Naive thymus-derived CD8-positive, alpha-beta T cell (primary cell): Measurements from ENCODE around the gene RPL37A. TPM values are rescaled to one million over a fixed set of nuclear protein-coding genes. Genes with fewer than 3 reads are reported as not detected.
A peak's percentile ranks its signal among the peaks of the same experiment; 100 is the strongest.

ENCODE experiments used
- ATAC-seq, 2 donors: fragments of 150-1000 bp; cut with Tn5 transposase in 1 of 2; sonication (Bioruptor Pico), chemical (Tn5 transposase) in 1 of 2; 1 replicate in 1 of 2; 2 replicates in 1 of 2; pipeline ENCODE4 v1.10.0; 2021; ENCODE audit warnings: mild to moderate bottlenecking in 2 of 2, moderate library complexity in 2 of 2
- POLR2A ChIA-PET: fragments of 350-600 bp; sonication (Branson Sonifier 250); formaldehyde crosslinking; loops from one replicate; lab custom pipeline; 2021; ENCODE audit warnings: antibody characterized with exemption; lab: Charles Lee
- DNase-seq, 10 donors: peaks; one replicate each; pipeline versions ENCODE4 v3.0.0 to v3.0.0-alpha.2; 2020 to 2022
- H3K27ac Mint-ChIP-seq, 10 donors: one replicate each; pipeline ENCODE4 v1.8.0; 2020 to 2022; ENCODE audit warnings: mild to moderate bottlenecking in 10 of 10, mixed read lengths in 10 of 10, moderate library complexity in 4 of 10, inconsistent platforms in 1 of 10
- H3K27me3 Mint-ChIP-seq, 5 donors: one replicate each; pipeline ENCODE4 v1.8.0; 2021 to 2022; ENCODE audit warnings: mixed read lengths in 5 of 5
- H3K36me3 Mint-ChIP-seq, 3 donors: one replicate each; pipeline ENCODE4 v1.8.0; 2020 to 2022; ENCODE audit warnings: mixed read lengths in 3 of 3, mild to moderate bottlenecking in 2 of 3, inconsistent platforms in 1 of 3
- H3K4me1 Mint-ChIP-seq, 4 donors: one replicate each; pipeline ENCODE4 v1.8.0; 2021 to 2022; ENCODE audit warnings: mixed read lengths in 4 of 4
- H3K4me3 Mint-ChIP-seq, 10 donors: one replicate each; pipeline ENCODE4 v1.8.0; 2020 to 2022; ENCODE audit warnings: mild to moderate bottlenecking in 10 of 10, mixed read lengths in 10 of 10, moderate library complexity in 6 of 10, inconsistent platforms in 1 of 10
- H3K9me3 Mint-ChIP-seq, 9 donors: one replicate each; pipeline ENCODE4 v1.8.0; 2020 to 2022; ENCODE audit warnings: mixed read lengths in 9 of 9, mild to moderate bottlenecking in 3 of 9, inconsistent platforms in 1 of 9, moderate library complexity in 1 of 9
- polyA plus RNA-seq, 3 donors: library from polyadenylated mRNA; unstranded; fragments of 300-500 nt; fragmentation: Illumina TruSeq; gene quantifications; one replicate each; pipeline ENCODE4 v1.2.3, GENCODE V29; 2021
- total RNA-seq, 8 experiments: library from RNA in 2 of 8; stranded (reverse) in 2 of 8; gene quantifications; one replicate each; pipeline ENCODE4 v1.2.3 and lab custom pipeline; 2021 to 2026

The RPL37A gene
- total RNA-seq (1,000 to 10,000 TPM; 3,176 to 3,258 TPM), polyA plus RNA-seq (1,000 to 10,000 TPM; 4,502 to 5,032 (median 4,635) TPM), total RNA-seq (lab: John Stamatoyannopoulos, UW) (1,254 to 1,761 (median 1,449) reads per million in 6 experiments)

DNA sequence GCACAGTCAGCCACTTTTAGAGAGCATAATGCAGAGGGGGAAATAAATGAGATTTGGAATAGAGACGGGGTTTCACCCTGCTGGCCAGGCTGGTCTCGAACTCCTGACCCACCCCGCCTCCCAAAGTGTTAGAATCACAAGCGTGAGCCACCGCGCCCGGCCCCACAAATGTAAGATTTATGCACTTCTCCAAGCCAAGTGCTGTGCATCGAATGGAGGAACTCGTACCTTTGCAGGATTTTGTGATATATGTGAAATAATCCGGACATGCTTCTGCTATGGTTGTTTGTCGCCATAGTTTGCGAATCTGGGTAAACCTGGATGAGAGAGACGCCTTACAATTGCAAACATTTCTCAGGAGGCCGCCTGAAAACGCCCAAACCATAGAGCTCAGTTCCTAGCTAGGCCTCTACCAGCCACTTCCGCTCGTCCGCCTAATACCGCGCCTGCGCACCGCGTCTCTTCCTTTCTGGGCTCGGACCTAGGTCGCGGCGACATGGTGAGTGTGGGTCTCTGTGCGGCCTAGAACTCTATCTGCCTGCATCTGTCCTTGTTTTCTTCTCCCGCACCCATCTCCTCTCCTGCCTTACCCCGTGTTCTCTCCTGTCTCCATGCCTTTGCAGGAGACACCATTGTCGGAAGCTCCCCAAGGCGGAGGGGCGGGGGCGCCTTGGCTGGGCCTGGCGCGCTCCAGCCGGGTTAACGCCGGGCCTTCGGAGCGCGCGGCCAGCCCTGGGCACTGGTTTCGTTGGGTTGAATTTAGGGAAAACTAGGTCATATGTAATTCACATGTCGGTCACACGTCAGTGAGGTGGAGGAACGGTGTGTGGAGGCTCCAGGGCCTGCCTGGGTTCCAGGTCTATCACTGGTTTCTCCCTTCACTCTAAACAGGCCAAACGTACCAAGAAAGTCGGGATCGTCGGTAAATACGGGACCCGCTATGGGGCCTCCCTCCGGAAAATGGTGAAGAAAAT lies at the start of gene RPL37A:
TSS of gene RPL37A (plus strand) at position 466 of the 974 bp plus-strand sequence. CDS start at position 497, 31 bp downstream.
- Mint-ChIP-seq H3K36me3 (peaks cover 13 to 47% (median 16%) of the 10 kb centered on the region in 3 donors), H3K4me3 (peak within 1 kb of the TSS; percentile 96 to 100 (median 98)), H3K4me1 (peaks cover 17 to 63% (median 52%) of the 10 kb centered on the region in 4 donors), H3K27ac (peak within 1 kb of the TSS; percentile 91 to 98 (median 96)), H3K27me3 (no peaks in the 10 kb centered on the region), H3K9me3 (no peaks in the 10 kb centered on the region)
- DNase-seq = peak; percentile 80 to 94 (median 86)
- POLR2A ChIA-PET = interaction anchor here (1.0 to 1.6 kb wide), 8 partner anchors 10 to 1112 kb away, joined by 3 to 16 read pairs (median 4); partner anchors contain the start of genes SMARCAL1 and XRCC5
- ATAC-seq = peak; percentile 92 to 93

DNA sequence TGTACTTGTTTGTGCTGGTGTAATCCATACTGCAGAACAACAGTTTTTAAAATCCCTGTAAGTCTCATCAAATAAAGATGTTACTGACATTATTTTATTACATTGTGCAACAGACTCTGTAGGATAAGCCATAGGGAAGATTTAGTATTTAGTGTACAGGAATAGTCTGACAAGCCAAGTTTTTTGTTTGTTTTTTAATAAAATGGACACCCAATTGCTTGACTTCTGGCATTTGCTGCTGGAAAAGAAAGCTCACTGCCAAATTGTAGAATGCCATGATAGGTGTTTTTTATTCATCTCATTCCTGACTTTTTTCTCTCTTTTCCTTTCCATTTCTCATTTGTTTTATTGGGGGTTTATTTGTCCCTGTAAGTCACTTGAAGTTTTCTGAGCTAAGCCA lies 48.3 kb upstream of the RPL37A start:
- H3K4me1 Mint-ChIP-seq = no peaks in the 10 kb centered on the region
- H3K4me3 Mint-ChIP-seq = no peak overlapping the region
- H3K9me3 Mint-ChIP-seq = peaks cover 0 to 10% (median 7%) of the 10 kb centered on the region in 9 donors
- no peak for ATAC-seq
- POLR2A ChIA-PET = no interaction called here
- H3K36me3 Mint-ChIP-seq = peaks cover 22 to 96% (median 84%) of the 10 kb centered on the region in 3 donors
- peak overlapping the region in 1 of 10 donors; percentile 27 for H3K27ac Mint-ChIP-seq
- DNase-seq = no peak
- no peaks in the 10 kb centered on the region for H3K27me3 Mint-ChIP-seq

DNA sequence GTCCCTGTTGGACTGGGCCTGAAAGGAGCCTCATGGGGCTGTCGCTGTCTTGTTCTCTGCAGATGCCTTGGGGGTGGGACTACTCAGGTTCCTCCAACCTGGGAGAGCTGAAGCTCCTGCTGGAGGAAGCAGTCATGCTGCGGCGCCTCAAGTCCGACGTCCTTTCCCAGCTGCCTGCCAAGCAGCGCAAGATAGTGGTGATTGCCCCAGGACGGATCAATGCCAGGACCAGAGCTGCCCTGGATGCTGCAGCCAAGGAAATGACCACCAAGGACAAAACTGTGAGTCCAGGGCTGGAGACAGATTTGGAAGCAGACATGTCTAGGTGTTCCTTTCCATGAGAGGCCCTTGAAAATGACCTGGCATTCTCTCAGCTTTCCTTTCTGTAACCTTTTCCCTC lies 47.9 kb upstream of the RPL37A start:
- Mint-ChIP-seq H3K4me1 (no peaks in the 10 kb centered on the region), H3K36me3 (peaks cover 22 to 96% (median 81%) of the 10 kb centered on the region in 3 donors), H3K27me3 (no peaks in the 10 kb centered on the region), H3K4me3 (no peak overlapping the region), H3K9me3 (peaks cover 0 to 10% (median 7%) of the 10 kb centered on the region in 9 donors), H3K27ac (no peak overlapping the region)
- DNase-seq = no peak
- ATAC-seq = no peak
- POLR2A ChIA-PET = no interaction called here

DNA sequence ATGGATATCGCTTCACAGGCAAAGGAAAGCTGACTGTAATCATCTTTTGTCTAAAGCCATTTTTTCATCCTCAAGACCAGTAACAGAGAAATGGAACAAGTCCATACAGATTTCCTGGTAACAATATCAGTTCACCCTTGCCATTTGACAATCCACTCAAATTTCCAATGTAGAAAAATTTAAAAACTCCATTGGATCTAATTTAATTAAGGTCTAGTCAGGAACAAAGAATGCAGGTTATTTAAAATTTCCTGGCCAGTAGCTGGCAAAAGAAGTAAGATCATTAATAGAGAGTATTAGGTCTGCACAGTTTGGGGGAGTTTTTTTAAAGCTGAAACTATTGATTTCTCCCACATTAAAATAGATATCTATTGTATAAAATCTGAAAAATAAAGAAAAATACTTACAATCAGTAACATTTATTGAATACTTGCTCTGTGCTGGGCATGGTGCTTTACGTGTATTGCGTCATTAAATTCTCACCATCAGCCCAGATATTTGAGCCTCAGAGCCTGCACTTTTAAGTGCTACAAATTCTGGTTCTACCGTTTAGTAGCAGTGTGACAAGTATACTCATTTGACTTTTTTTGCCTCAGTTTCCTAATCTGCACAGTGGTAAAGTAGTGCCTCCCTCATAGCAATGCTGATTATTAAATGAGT lies 44.6 kb upstream of the RPL37A start:
- Mint-ChIP-seq H3K27me3 (no peaks in the 10 kb centered on the region), H3K27ac (no peak overlapping the region), H3K4me1 (peaks cover 0 to 2% (median 0%) of the 10 kb centered on the region in 4 donors), H3K9me3 (peaks cover 0 to 4% (median 0%) of the 10 kb centered on the region in 9 donors), H3K4me3 (no peak overlapping the region), H3K36me3 (peaks cover 6 to 65% (median 49%) of the 10 kb centered on the region in 3 donors)
- POLR2A ChIA-PET = no interaction called here
- ATAC-seq = no peak
- DNase-seq = no peak

DNA sequence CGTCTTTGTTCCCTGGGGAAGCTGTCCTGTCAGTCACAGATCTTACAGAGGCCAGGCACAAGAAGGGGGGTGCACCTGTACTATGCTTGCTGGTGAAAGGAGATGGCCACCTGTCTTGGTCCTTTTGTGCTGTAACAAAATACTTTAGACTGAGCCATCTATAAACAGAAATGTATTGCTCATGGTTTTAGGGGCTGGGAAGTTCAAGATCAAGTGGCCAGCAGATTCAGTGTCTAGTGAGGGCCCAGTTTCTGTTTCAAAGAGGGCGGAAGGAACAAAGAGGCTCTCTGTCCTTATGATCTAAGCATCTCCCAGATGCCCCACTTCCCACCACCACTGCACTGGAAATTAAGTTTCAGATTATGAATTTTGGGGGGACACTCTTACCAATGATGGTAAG lies 35.5 kb upstream of the RPL37A start:
- peak overlapping the region in 5 of 10 donors; percentile 18 to 73 (median 55) for H3K27ac Mint-ChIP-seq
- no peak for DNase-seq
- H3K4me3 Mint-ChIP-seq = no peak overlapping the region
- POLR2A ChIA-PET = no interaction called here
- H3K36me3 Mint-ChIP-seq = peaks cover 0 to 51% (median 7%) of the 10 kb centered on the region in 3 donors
- no peaks in the 10 kb centered on the region for H3K9me3 Mint-ChIP-seq
- ATAC-seq = no peak
- peaks cover 0 to 3% (median 0%) of the 10 kb centered on the region in 4 donors for H3K4me1 Mint-ChIP-seq
- H3K27me3 Mint-ChIP-seq = no peaks in the 10 kb centered on the region

DNA sequence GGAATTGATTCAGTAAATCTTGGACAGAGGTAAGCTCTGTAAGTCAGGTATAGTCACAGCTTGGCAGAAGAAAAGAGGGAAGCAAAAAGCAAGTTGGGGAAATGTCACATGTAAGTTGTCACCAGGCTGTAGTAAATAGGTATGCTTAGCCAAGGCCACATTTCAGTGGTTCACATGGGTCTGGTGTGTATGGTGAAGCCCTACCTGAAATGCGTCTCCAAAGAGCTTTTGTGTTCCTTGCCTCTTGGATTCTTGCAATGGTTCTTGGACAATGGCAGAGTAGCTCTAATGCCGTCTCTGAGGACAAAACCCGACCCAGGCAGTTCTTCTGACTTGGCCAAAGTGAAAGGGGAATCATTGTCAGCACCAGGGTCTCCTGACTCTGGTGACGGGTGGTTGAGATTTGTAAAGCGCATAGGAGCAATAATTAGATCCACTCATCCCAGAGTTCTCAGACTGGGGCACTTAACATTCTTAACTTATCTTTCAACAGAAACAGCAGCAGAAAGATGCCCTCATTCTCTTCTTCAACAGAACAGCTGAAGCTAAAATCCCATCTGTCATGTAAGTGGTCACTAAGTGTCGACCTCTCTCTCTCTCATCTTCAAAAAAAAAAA lies 34.4 kb upstream of the RPL37A start:
- DNase-seq = no peak
- Mint-ChIP-seq H3K36me3 (peaks cover 0 to 60% (median 7%) of the 10 kb centered on the region in 3 donors), H3K27ac (peak overlapping the region in 2 of 10 donors; percentile 15 to 44), H3K27me3 (no peaks in the 10 kb centered on the region), H3K4me3 (no peak overlapping the region), H3K9me3 (no peaks in the 10 kb centered on the region), H3K4me1 (peaks cover 0 to 3% (median 0%) of the 10 kb centered on the region in 4 donors)
- POLR2A ChIA-PET = no interaction called here
- no peak for ATAC-seq

DNA sequence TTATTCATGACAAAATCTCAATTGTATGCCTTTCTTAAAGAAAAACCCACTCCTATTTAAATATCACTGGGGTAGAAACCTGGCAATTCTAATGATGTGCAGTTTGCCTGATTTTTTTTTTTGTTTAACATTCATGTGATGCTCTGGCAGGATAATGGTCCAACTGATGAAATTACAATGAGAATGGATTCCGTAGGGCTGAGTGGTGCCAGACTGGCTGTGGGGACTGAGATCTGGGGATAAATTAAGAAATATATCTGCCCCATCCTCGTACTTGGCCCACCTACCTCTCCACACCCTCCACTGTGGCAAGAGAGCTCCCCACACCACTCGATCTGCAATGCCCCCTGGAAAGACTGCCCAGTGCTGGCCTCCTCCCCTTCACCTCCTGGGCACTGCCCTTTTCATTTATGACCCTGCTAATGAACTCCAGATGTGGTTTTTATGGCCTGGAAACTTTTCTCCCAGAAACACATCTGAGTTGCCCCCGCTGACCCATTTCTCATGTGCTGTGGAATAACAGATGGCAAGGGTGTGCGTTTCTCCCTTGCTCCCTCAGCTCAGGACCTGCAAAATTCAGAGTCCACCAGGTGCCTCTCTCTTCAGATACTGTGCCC lies 33.0 kb upstream of the RPL37A start:
- H3K27ac Mint-ChIP-seq = peak overlapping the region in 1 of 10 donors; percentile 49
- no peak overlapping the region for H3K4me3 Mint-ChIP-seq
- POLR2A ChIA-PET = interaction anchor here (0.6 kb wide), 1 partner anchor 25 kb away, joined by 4 read pairs; no protein-coding TSS in a partner anchor
- peaks cover 0 to 3% (median 0%) of the 10 kb centered on the region in 4 donors for H3K4me1 Mint-ChIP-seq
- ATAC-seq (no peak), DNase-seq (no peak)
- H3K9me3 Mint-ChIP-seq = no peaks in the 10 kb centered on the region
- peaks cover 0 to 74% (median 10%) of the 10 kb centered on the region in 3 donors for H3K36me3 Mint-ChIP-seq
- no peaks in the 10 kb centered on the region for H3K27me3 Mint-ChIP-seq

DNA sequence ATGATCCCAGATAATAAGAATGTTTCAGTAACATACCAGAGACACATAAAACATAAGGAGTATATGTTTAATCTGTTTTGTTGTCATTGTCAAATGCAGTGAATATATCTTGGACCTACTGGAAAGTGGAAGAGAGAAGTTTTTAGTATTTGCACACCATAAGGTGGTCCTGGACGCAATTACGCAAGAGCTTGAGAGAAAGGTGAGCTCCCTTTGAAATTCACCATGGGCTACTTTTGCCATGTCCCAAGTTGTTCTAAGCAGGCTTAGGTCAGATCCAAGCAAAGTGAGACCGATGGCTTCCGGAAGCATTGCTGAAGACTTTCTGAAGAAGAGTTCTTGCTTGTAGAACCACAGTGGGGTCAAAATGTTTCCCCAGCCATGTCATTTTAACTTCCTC lies 30.8 kb upstream of the RPL37A start:
- ATAC-seq = no peak
- Mint-ChIP-seq H3K4me3 (no peak overlapping the region), H3K9me3 (no peaks in the 10 kb centered on the region), H3K4me1 (peaks cover 0 to 3% (median 0%) of the 10 kb centered on the region in 4 donors), H3K36me3 (peaks cover 0 to 77% (median 12%) of the 10 kb centered on the region in 3 donors), H3K27ac (peak overlapping the region in 1 of 10 donors; percentile 6), H3K27me3 (no peaks in the 10 kb centered on the region)
- POLR2A ChIA-PET = no interaction called here
- DNase-seq = no peak

DNA sequence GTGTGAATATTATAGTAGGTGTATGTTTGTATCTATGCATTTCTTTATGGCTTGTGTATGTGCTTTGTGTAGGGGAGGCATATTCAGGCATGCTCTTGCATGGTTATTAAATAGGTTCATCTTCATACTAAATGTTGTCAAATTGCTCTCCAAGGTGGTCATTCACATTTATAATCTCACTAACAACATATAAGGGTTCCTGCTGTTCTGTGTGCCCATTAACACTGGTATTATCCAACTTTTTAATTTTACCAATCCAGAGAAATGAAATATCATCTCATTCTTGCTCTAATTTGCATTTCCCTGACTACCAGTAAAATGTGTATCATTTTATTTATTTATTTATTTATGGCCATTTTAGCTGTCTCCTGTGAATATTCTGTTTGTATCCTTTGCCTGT lies 29.0 kb upstream of the RPL37A start:
- no peak overlapping the region for H3K27ac Mint-ChIP-seq
- no peak overlapping the region for H3K4me3 Mint-ChIP-seq
- DNase-seq = no peak
- POLR2A ChIA-PET = interaction anchor here (0.6 to 0.7 kb wide), 2 partner anchors 9 to 229 kb away, joined by 3 to 5 read pairs; no protein-coding TSS in a partner anchor
- no peaks in the 10 kb centered on the region for H3K27me3 Mint-ChIP-seq
- H3K4me1 Mint-ChIP-seq = peaks cover 0 to 3% (median 1%) of the 10 kb centered on the region in 4 donors
- no peaks in the 10 kb centered on the region for H3K9me3 Mint-ChIP-seq
- H3K36me3 Mint-ChIP-seq = peaks cover 0 to 62% (median 14%) of the 10 kb centered on the region in 3 donors
- no peak for ATAC-seq

DNA sequence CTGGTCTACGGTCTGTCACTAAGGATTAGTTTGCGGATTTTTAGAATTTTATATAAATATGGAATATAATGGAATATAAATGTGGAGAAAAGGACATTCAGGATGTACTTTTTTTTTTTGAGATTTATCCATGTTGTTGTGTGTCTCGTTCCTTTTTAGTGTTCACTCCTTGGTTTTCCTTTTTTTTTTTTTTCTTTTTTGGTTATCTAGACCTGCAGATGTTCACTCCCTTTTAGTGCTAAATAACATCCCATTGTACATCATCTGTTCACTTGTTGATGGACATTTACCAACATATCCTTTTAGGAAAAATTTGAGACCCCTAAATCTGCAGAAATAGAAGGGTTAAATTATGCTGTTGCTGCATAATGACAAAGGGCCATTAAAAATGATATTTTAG lies 25.5 kb upstream of the RPL37A start:
- no peak overlapping the region for H3K27ac Mint-ChIP-seq
- POLR2A ChIA-PET = no interaction called here
- H3K4me1 Mint-ChIP-seq = peaks cover 0 to 18% (median 15%) of the 10 kb centered on the region in 4 donors

DNA sequence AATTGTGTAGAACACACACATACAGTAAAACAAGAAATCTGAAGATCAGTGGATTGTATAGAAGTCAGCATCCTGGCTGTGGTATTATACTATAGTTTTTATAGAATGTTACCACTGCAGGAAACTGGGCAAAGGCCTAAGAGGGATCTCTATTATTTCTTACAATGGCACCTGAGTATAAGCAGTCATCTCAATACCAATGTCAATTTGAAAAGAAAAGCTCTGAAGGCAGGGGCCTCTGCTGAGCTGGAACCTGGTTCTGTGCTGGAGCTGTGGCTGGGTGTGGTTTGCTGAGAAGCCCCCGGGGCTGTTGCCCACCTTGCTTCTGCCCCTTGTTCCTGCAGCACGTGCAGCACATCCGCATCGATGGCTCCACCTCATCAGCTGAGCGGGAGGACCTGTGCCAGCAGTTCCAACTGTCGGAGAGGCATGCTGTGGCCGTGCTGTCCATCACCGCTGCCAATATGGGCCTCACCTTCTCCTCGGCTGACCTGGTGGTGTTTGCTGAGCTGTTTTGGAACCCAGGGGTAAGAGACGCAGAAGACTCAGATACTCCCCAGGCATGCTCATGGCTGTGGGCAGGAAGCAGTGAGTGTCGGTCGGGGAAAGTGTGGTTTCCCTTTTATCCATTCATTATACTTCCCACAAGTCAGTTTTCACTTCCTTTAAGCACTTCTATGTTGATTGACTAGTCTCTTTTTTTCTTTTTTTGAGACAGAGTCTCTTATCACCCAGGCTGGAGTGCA lies 23.5 kb upstream of the RPL37A start:
- POLR2A ChIA-PET = no interaction called here
- Mint-ChIP-seq H3K9me3 (no peaks in the 10 kb centered on the region), H3K4me3 (peak overlapping the region; percentile 9 to 81 (median 46)), H3K36me3 (peaks cover 0 to 45% (median 11%) of the 10 kb centered on the region in 3 donors), H3K27ac (peak overlapping the region in 8 of 10 donors; percentile 16 to 89 (median 58)), H3K4me1 (peaks cover 0 to 18% (median 15%) of the 10 kb centered on the region in 4 donors), H3K27me3 (no peaks in the 10 kb centered on the region)
- DNase-seq (peak in 4 of 10 donors; percentile 4 to 43 (median 18)), ATAC-seq (peak; percentile 46 to 85)

More for the DNA sequence above, 25.5 kb upstream of the RPL37A start:
- DNase-seq (no peak), ATAC-seq (no peak)
- H3K4me3 Mint-ChIP-seq = no peak overlapping the region
- H3K27me3 Mint-ChIP-seq = no peaks in the 10 kb centered on the region
- peaks cover 0 to 46% (median 11%) of the 10 kb centered on the region in 3 donors for H3K36me3 Mint-ChIP-seq
- H3K9me3 Mint-ChIP-seq = no peaks in the 10 kb centered on the region
